Neuronal stem cell (in vitro differentiated cells): ENCODE measurements around the gene TMEM45B.
"Not testable (repeated sequence)": the region's sequence is repeated elsewhere in the genome, so short reads cannot be mapped to it uniquely, and the experiment has no call there.

ENCODE experiments used
- DNase-seq: peaks from one replicate; pipeline ENCODE4 v3.0.0-alpha.2; 2013; ENCODE audit warnings: low spot score
- H2AFZ ChIP-seq: one replicate; pipeline ENCODE4 v1.6.1; 2013; ENCODE audit warnings: mild to moderate bottlenecking, low read length, inconsistent platforms
- H2AK5ac ChIP-seq: 2 replicates; pipeline ENCODE4 v1.6.1; 2013; ENCODE audit warnings: low read depth, mild to moderate bottlenecking, inconsistent platforms, low read length, moderate library complexity, mixed read lengths
- H2BK120ac ChIP-seq: 2 replicates; pipeline ENCODE4 v1.6.1; 2013; ENCODE audit warnings: low read depth, mild to moderate bottlenecking, inconsistent platforms, low read length, moderate library complexity, mixed read lengths
- H2BK12ac ChIP-seq: one replicate; pipeline ENCODE4 v1.6.1; 2013; ENCODE audit warnings: low read length, inconsistent platforms
- H2BK15ac ChIP-seq: 2 replicates; pipeline ENCODE4 v1.6.1; 2013; ENCODE audit warnings: mild to moderate bottlenecking, low read length, inconsistent platforms, mixed read lengths
- H2BK5ac ChIP-seq: one replicate; pipeline ENCODE4 v1.6.1; 2013; ENCODE audit warnings: inconsistent platforms, mild to moderate bottlenecking, low read length, moderate library complexity
- H3K14ac ChIP-seq: one replicate; pipeline ENCODE4 v1.6.1; 2013; ENCODE audit warnings: low read length, inconsistent platforms
- H3K18ac ChIP-seq: 2 replicates; pipeline ENCODE4 v1.6.1; 2013; ENCODE audit warnings: low read length, inconsistent platforms
- H3K23ac ChIP-seq: 2 replicates; pipeline ENCODE4 v1.6.1; 2013; ENCODE audit warnings: low read depth, mild to moderate bottlenecking, mixed read lengths, low read length, inconsistent platforms; ENCODE audit not compliant: poor library complexity
- H3K27ac ChIP-seq: replicated peaks from 3 replicates; pipeline ENCODE4 v1.5.1; 2013; ENCODE audit warnings: low read length, inconsistent platforms
- H3K27me3 ChIP-seq, 3 experiments: 2 replicates each; pipeline ENCODE4 v1.6.1; 2013; ENCODE audit warnings: low read length in 3 of 3, mild to moderate bottlenecking in 2 of 3, inconsistent platforms in 1 of 3, low read depth in 1 of 3, mixed read lengths in 1 of 3, moderate library complexity in 1 of 3; ENCODE audit not compliant: control insufficient read depth in 3 of 3, insufficient read depth in 3 of 3
- H3K36me3 ChIP-seq, 2 donors: replicated peaks in 1 of 2; 2 replicates each; pipeline ENCODE4 v1.6.1; 2013; ENCODE audit warnings: low read length in 2 of 2; ENCODE audit not compliant: control insufficient read depth in 2 of 2, insufficient read depth in 2 of 2
- H3K4ac ChIP-seq: 2 replicates; pipeline ENCODE4 v1.6.1; 2013; ENCODE audit warnings: inconsistent platforms, mild to moderate bottlenecking, low read length, moderate library complexity
- H3K4me1 ChIP-seq, 2 donors: 1 replicate in 1 of 2; 2 replicates in 1 of 2; pipeline ENCODE4 v1.6.1; 2013; ENCODE audit warnings: low read length in 2 of 2, low read depth in 1 of 2; ENCODE audit not compliant: control insufficient read depth in 2 of 2, insufficient read depth in 1 of 2
- H3K4me2 ChIP-seq: one replicate; pipeline ENCODE4 v1.6.1; 2013; ENCODE audit warnings: mild to moderate bottlenecking, low read length, inconsistent platforms; ENCODE audit not compliant: insufficient read depth, poor library complexity, severe bottlenecking
- H3K4me3 ChIP-seq, 2 donors: 2 replicates each; pipeline ENCODE4 v1.5.1; 2013; ENCODE audit warnings: low read length in 2 of 2, mild to moderate bottlenecking in 2 of 2, inconsistent platforms in 1 of 2, moderate library complexity in 1 of 2
- H3K79me1 ChIP-seq: one replicate; pipeline ENCODE4 v1.6.1; 2013; ENCODE audit warnings: low read depth, mild to moderate bottlenecking, inconsistent platforms, low read length, moderate library complexity
- H3K9ac ChIP-seq: one replicate; pipeline ENCODE4 v1.6.1; 2013; ENCODE audit warnings: mild to moderate bottlenecking, low read depth, low read length, inconsistent platforms; ENCODE audit not compliant: poor library complexity
- H3K9me3 ChIP-seq, 2 donors: replicated peaks in 1 of 2; 2 replicates each; pipeline versions ENCODE3 to v1.6.1; 2013; ENCODE audit warnings: low read length in 2 of 2, mild to moderate bottlenecking in 2 of 2, inconsistent platforms in 1 of 2, low read depth in 1 of 2, mixed read lengths in 1 of 2, moderate library complexity in 1 of 2; ENCODE audit not compliant: control insufficient read depth in 2 of 2, insufficient read depth in 1 of 2
- H4K8ac ChIP-seq: one replicate; pipeline ENCODE4 v1.6.1; 2013; ENCODE audit warnings: low read depth, mild to moderate bottlenecking, inconsistent platforms, low read length, moderate library complexity
- H4K91ac ChIP-seq: one replicate; pipeline ENCODE4 v1.6.1; 2013; ENCODE audit warnings: low read length, low read depth, mild to moderate bottlenecking, inconsistent platforms; ENCODE audit not compliant: poor library complexity
- WGBS, 2 donors: extraction: QIAGEN DNeasy Blood & Tissue Kit; methylation state at CpG; one replicate each; pipeline ENCODE4 v1.1.7; 2013; ENCODE audit warnings: missing lambda C conversion rate in 2 of 2, mixed read lengths in 1 of 2; ENCODE audit not compliant: insufficient read length in 2 of 2, insufficient replicate concordance in 1 of 2; ENCODE audit errors: extremely low coverage in 2 of 2; 5-methylcytosine and 5-hydroxymethylcytosine counted together

Gene TMEM45B

GRCh38 chr11:129769059-129769458 is 46.6 kb upstream of the TMEM45B start:
- Histone ChIP-seq H2AK5ac (no peak overlapping the region), H3K18ac (no peak overlapping the region), H3K4me2 (no peak overlapping the region), H4K91ac (no peak overlapping the region), H3K27me3 (no peaks in the 10 kb centered on the region), H3K9ac (no peak overlapping the region), H3K79me1 (no peaks in the 10 kb centered on the region), H3K4ac (no peak overlapping the region), H3K9me3 (no peaks in the 10 kb centered on the region), H3K4me1 (peaks cover 0 to 2% of the 10 kb centered on the region in 2 donors), H3K27ac (no peak overlapping the region), H2BK120ac (no peak overlapping the region), H2BK12ac (no peak overlapping the region), H2BK15ac (no peak overlapping the region), H3K23ac (no peak overlapping the region), H4K8ac (no peak overlapping the region), H3K4me3 (no peak overlapping the region), H2BK5ac (no peak overlapping the region), H3K14ac (no peak overlapping the region), H2AFZ (no peak overlapping the region), H3K36me3 (no peaks in the 10 kb centered on the region)
- no peak for DNase-seq

- Histone ChIP-seq H3K36me3 (no peaks in the 10 kb centered on the region), H3K4ac (no peak overlapping the region), H2BK5ac (no peak overlapping the region), H3K27ac (no peak overlapping the region), H3K23ac (no peak overlapping the region), H2BK12ac (no peak overlapping the region), H2AK5ac (no peak overlapping the region), H3K9ac (no peak overlapping the region), H4K91ac (no peak overlapping the region), H3K9me3 (no peaks in the 10 kb centered on the region), H3K79me1 (no peaks in the 10 kb centered on the region), H2BK15ac (no peak overlapping the region), H3K4me3 (no peak overlapping the region), H3K14ac (no peak overlapping the region), H2AFZ (no peak overlapping the region), H3K4me2 (no peak overlapping the region), H3K27me3 (no peaks in the 10 kb centered on the region), H3K4me1 (peaks cover 0 to 2% of the 10 kb centered on the region in 2 donors), H3K18ac (no peak overlapping the region), H4K8ac (no peak overlapping the region), H2BK120ac (no peak overlapping the region)
- no peak for DNase-seq
- no CpG with 5 or more reads among the region's 1 CpG for WGBS, 2 donors
These were observed 44.7 kb upstream of the TMEM45B start for GRCh38 chr11:129770993-129771392.

DNA sequence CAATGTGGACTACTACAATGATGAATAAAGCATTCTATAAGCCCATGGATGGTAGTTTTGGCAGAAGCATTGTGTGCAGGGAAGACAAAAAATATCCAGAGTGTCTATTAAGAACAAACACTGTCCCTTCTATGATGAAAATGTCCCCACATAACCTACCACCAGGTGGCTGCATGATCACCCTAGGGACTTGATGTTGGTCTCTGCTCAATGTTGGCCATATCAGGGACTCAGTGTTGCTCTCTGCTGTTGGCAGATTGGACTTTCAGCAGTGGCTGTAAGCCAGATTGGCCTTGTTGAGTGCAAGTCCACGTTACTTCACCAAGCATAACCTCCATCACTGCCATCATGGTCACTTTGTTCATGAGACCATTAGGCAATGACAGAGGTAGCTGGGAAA is 44.2 kb upstream of the TMEM45B start:
- H4K8ac ChIP-seq, H3K9me3 ChIP-seq, H3K27ac ChIP-seq, H3K4me1 ChIP-seq, H3K36me3 ChIP-seq, H3K4me2 ChIP-seq, H3K18ac ChIP-seq, H2BK12ac ChIP-seq, H3K23ac ChIP-seq, H3K27me3 ChIP-seq, H3K79me1 ChIP-seq, H2AK5ac ChIP-seq, H2BK15ac ChIP-seq, H3K4ac ChIP-seq, H3K14ac ChIP-seq, H2AFZ ChIP-seq, H3K9ac ChIP-seq, DNase-seq, H2BK5ac ChIP-seq, H4K91ac ChIP-seq, H2BK120ac ChIP-seq, H3K4me3 ChIP-seq: not testable (repeated sequence)
- WGBS, 2 donors, result no CpG with 5 or more reads among the region's 1 CpG

DNA sequence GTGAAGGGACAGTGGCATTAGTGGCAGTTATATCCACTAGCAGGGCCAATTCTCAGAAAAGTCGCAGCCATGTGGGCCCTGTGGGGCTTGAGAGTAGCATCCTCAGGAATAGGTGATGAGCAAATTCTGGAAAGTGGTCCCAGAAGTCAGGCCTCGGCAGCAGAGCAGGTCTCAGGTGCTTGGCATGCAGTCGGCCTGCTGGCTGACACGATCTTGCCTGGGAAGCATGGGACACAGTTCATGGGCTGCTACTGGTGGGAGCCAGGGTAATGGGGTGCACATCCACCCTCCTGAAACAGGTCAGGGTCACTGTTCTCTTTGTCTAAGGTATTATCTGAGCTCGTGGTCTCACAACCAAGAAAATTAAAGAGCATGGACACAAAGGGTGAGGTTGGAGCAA is 36.8 kb upstream of the TMEM45B start:
- no peak overlapping the region for H4K91ac ChIP-seq
- no peak overlapping the region for H2BK15ac ChIP-seq
- H3K4me3 ChIP-seq, result no peak overlapping the region
- no peak overlapping the region for H3K18ac ChIP-seq
- no peaks in the 10 kb centered on the region for H3K36me3 ChIP-seq
- H3K14ac ChIP-seq, result no peak overlapping the region
- no peak overlapping the region for H2AK5ac ChIP-seq
- DNase-seq, result no peak
- H3K9me3 ChIP-seq, result no peaks in the 10 kb centered on the region
- H2BK5ac ChIP-seq, result no peak overlapping the region
- no peak overlapping the region for H2BK12ac ChIP-seq
- H3K4ac ChIP-seq, result no peak overlapping the region
- no peaks in the 10 kb centered on the region for H3K79me1 ChIP-seq
- H3K9ac ChIP-seq, result no peak overlapping the region
- no peak overlapping the region for H3K4me2 ChIP-seq
- H3K23ac ChIP-seq, result no peak overlapping the region
- no peak overlapping the region for H2AFZ ChIP-seq
- H3K27me3 ChIP-seq, result peaks cover 0 to 6% (median 0%) of the 10 kb centered on the region in 3 experiments
- no peak overlapping the region for H3K27ac ChIP-seq
- H4K8ac ChIP-seq, result no peak overlapping the region
- no peak overlapping the region for H2BK120ac ChIP-seq
- H3K4me1 ChIP-seq, result no peaks in the 10 kb centered on the region
- WGBS, 2 donors, result no CpG with 5 or more reads among the region's 5 CpGs
